Measurements from ENCODE around the gene MERTK. TPM values are rescaled to one million over a fixed set of nuclear protein-coding genes. Genes with fewer than 3 reads are reported as not detected.

The MERTK gene
- polyA plus RNA-seq, 1 of the 3 experiments (the other 2 are of a cell fraction) = 9.6 TPM

GRCh38 chr2:112020561-112020960 is 122.2 kb downstream of the MERTK start:
- no peak overlapping the region for H3K4me3 ChIP-seq (ENCODE audit: low read depth in 2 of 2, low read length in 1 of 2)
- H2AFZ ChIP-seq (ENCODE audit: low read depth) = no peak overlapping the region
- TF ChIP-seq ELF1 (IDR thresholded peaks at IDR 0.05) (no peak), RCOR1 (IDR thresholded peaks at IDR 0.05; ENCODE audit: low read length) (no peak), CHD2 (IDR thresholded peaks at IDR 0.05; ENCODE audit: low read length, partially characterized antibody) (no peak), YY1 (IDR thresholded peaks at IDR 0.05; ENCODE audit: low read depth) (no peak), GABPA (IDR thresholded peaks at IDR 0.05; ENCODE audit: low read depth) (no peak), TEAD4 (IDR thresholded peaks at IDR 0.05; ENCODE audit: borderline replicate concordance, insufficient read depth) (no peak), RAD21 (IDR thresholded peaks at IDR 0.05; ENCODE audit: low read length) (no peak)
- WGBS (ENCODE audit: low lambda C conversion rate) = 100% methylated on average over 3 of the region's 3 CpGs
- ChIA-PET CTCF (interaction anchor here (1.0 to 1.7 kb wide), 3 partner anchors 11 to 121 kb away, joined by 3 to 6 read pairs (median 4); no protein-coding TSS in a partner anchor), POLR2A (no interaction called here)
- no peaks in the 10 kb centered on the region for H3F3A ChIP-seq (replicated peaks; ENCODE audit: insufficient read depth)
- H3K4me2 ChIP-seq = no peak overlapping the region
- no peaks in the 10 kb centered on the region for H3K9me3 ChIP-seq
- H3K9ac ChIP-seq = no peak overlapping the region
- no peaks in the 10 kb centered on the region for H3K36me3 ChIP-seq (replicated peaks in 1 of 2; ENCODE audit: control insufficient read depth in 1 of 2, insufficient read depth in 2 of 2, low read length in 1 of 2)
- peaks cover 0 to 6% of the 10 kb centered on the region in 2 experiments; a peak in 2 of 4 replicates for H3K4me1 ChIP-seq (ENCODE audit: control insufficient read depth in 1 of 2, insufficient read depth in 2 of 2, low read depth in 1 of 2, low read length in 1 of 2)
- no peaks in the 10 kb centered on the region for H4K20me1 ChIP-seq (ENCODE audit: insufficient read depth)
- no peaks in the 10 kb centered on the region for H3K9me2 ChIP-seq
- no peaks in the 10 kb centered on the region for H3K27me3 ChIP-seq (ENCODE audit: insufficient read depth)
- peak; percentile 25 for DNase-seq
- no peak overlapping the region for H3K27ac ChIP-seq (ENCODE audit: low read depth in 2 of 2, low read length in 1 of 2)
- H3K79me2 ChIP-seq (ENCODE audit: insufficient read depth) = no peaks in the 10 kb centered on the region

DNA sequence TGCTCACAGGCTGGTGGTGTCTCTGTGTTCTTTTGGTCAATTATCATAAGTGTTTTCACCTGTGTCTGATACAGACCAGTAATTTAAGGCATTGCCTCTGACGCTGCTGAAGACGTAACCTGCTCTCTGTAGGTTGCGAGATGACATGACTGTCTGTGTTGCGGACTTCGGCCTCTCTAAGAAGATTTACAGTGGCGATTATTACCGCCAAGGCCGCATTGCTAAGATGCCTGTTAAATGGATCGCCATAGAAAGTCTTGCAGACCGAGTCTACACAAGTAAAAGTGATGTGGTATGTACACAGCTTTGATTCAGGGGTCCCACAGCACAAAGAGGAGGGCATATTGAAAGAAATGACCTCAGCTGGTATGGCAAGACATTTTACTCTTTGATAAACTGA is 122.9 kb downstream of the MERTK start:
- peaks cover 0 to 9% of the 10 kb centered on the region in 2 experiments; a peak in 2 of 4 replicates for H3K4me1 ChIP-seq (ENCODE audit: control insufficient read depth in 1 of 2, insufficient read depth in 2 of 2, low read depth in 1 of 2, low read length in 1 of 2)
- no peak overlapping the region for H3K9ac ChIP-seq
- no peak overlapping the region for H2AFZ ChIP-seq (ENCODE audit: low read depth)
- no peak for TF ChIP-seq POLR2AphosphoS5 (IDR thresholded peaks at IDR 0.05; ENCODE audit: low read depth, low read length)
- TF ChIP-seq CTCF (IDR thresholded peaks at IDR 0.05) = no peak
- no peaks in the 10 kb centered on the region for H3K36me3 ChIP-seq (replicated peaks in 1 of 2; ENCODE audit: control insufficient read depth in 1 of 2, insufficient read depth in 2 of 2, low read length in 1 of 2)
- H3K4me3 ChIP-seq (ENCODE audit: low read depth in 2 of 2, low read length in 1 of 2) = no peak overlapping the region
- H3K4me2 ChIP-seq = no peak overlapping the region
- no peaks in the 10 kb centered on the region for H3K9me3 ChIP-seq
- H4K20me1 ChIP-seq (ENCODE audit: insufficient read depth) = no peaks in the 10 kb centered on the region
- 96% methylated on average over 10 of the region's 10 CpGs for WGBS (ENCODE audit: low lambda C conversion rate)
- CTCF ChIA-PET = no interaction called here
- no peak for DNase-seq
- POLR2A ChIA-PET = no interaction called here
- no peaks in the 10 kb centered on the region for H3K79me2 ChIP-seq (ENCODE audit: insufficient read depth)
- no peaks in the 10 kb centered on the region for H3F3A ChIP-seq (replicated peaks; ENCODE audit: insufficient read depth)
- H3K9me2 ChIP-seq = no peaks in the 10 kb centered on the region
- H3K27ac ChIP-seq (ENCODE audit: low read depth in 2 of 2, low read length in 1 of 2) = no peak overlapping the region
- no peaks in the 10 kb centered on the region for H3K27me3 ChIP-seq (ENCODE audit: insufficient read depth)

- POLR2A ChIA-PET = no interaction called here
- peak; percentile 59; the same call in 1 of the 2 replicates for TF ChIP-seq PBX3 (IDR thresholded peaks at IDR 0.05)
- TF ChIP-seq GATA2 (CRISPR knock-in tag; IDR thresholded peaks at IDR 0.05) = no peak
- peak; percentile 64; the same call in 1 of the 2 replicates for TF ChIP-seq FOSL2 (IDR thresholded peaks at IDR 0.05; ENCODE audit: borderline replicate concordance, low read depth)
- TF ChIP-seq JUND (IDR thresholded peaks at IDR 0.05) = 0 out of 2 replicates have a peak, but pooled peaks have one; percentile 39
- Histone ChIP-seq H3K27ac (ENCODE audit: low read depth in 2 of 2, low read length in 1 of 2) (no peak overlapping the region), H2AFZ (ENCODE audit: low read depth) (no peak overlapping the region), H3K9ac (no peak overlapping the region), H3K9me2 (no peaks in the 10 kb centered on the region), H3K27me3 (ENCODE audit: insufficient read depth) (no peaks in the 10 kb centered on the region), H3K4me1 (ENCODE audit: control insufficient read depth in 1 of 2, insufficient read depth in 2 of 2, low read depth in 1 of 2, low read length in 1 of 2) (peaks cover 0 to 14% of the 10 kb centered on the region in 2 experiments; a peak in 2 of 4 replicates), H3F3A (replicated peaks; ENCODE audit: insufficient read depth) (no peaks in the 10 kb centered on the region), H3K9me3 (no peaks in the 10 kb centered on the region), H4K20me1 (ENCODE audit: insufficient read depth) (no peaks in the 10 kb centered on the region), H3K79me2 (ENCODE audit: insufficient read depth) (no peaks in the 10 kb centered on the region), H3K4me3 (ENCODE audit: low read depth in 2 of 2, low read length in 1 of 2) (no peak overlapping the region), H3K36me3 (replicated peaks in 1 of 2; ENCODE audit: control insufficient read depth in 1 of 2, insufficient read depth in 2 of 2, low read length in 1 of 2) (no peaks in the 10 kb centered on the region), H3K4me2 (no peak overlapping the region)
- no peak for DNase-seq
- WGBS (ENCODE audit: low lambda C conversion rate) = 79% methylated on average over 8 of the region's 8 CpGs
- CTCF ChIA-PET = no interaction called here
Observed at GRCh38 chr2:112021781-112022231, 123.4 kb downstream of the MERTK start.

All from SK-N-SH (cell line).